DND-41 (cell line): Measurements from ENCODE around the gene ATP9B.

Source experiments
- ATAC-seq: fragments of 200-7000 bp; cut with Tn5 transposase; 3 replicates; pipeline ENCODE4 v1.9.1; 2021; ENCODE audit warnings: low read depth; ENCODE audit not compliant: insufficient read depth
- DNase-seq: peaks from one replicate; pipeline ENCODE4 v3.0.0-alpha.2; 2020
- H2AFZ ChIP-seq: 2 replicates; pipeline ENCODE4 v1.6.0; 2012; ENCODE audit warnings: low read depth, low read length
- H3K27ac ChIP-seq: 2 replicates; pipeline ENCODE4 v1.5.1; 2012; ENCODE audit warnings: low read length, inconsistent platforms
- H3K27me3 ChIP-seq: fragments of 200-600 bp; sonication (generic); 2 replicates; pipeline ENCODE4 v1.6.0; 2012; ENCODE audit warnings: low read length, mild to moderate bottlenecking, inconsistent platforms; ENCODE audit not compliant: insufficient read depth, poor library complexity
- H3K36me3 ChIP-seq: 2 replicates; pipeline ENCODE4 v1.5.1; 2012; ENCODE audit warnings: low read length, inconsistent platforms; ENCODE audit not compliant: insufficient read depth
- H3K4me1 ChIP-seq: 2 replicates; pipeline ENCODE4 v1.5.1; 2012; ENCODE audit warnings: mild to moderate bottlenecking, low read length; ENCODE audit not compliant: insufficient read depth
- H3K4me2 ChIP-seq: 2 replicates; pipeline ENCODE4 v1.6.0; 2012; ENCODE audit warnings: mild to moderate bottlenecking, moderate library complexity, low read length, inconsistent platforms; ENCODE audit not compliant: insufficient read depth
- H3K4me3 ChIP-seq, 2 experiments: fragments of 200-600 bp in 1 of 2; shearing (Covaris generic) in 1 of 2; 2 replicates each; pipeline ENCODE4 v1.5.1; 2012 to 2016; ENCODE audit warnings: inconsistent platforms in 2 of 2, low read length in 2 of 2, mild to moderate bottlenecking in 2 of 2, low read depth in 1 of 2, moderate library complexity in 1 of 2
- H3K79me2 ChIP-seq: 2 replicates; pipeline ENCODE4 v1.6.0; 2012; ENCODE audit warnings: low read length, inconsistent platforms; ENCODE audit not compliant: insufficient read depth
- H3K9ac ChIP-seq: 2 replicates; pipeline ENCODE4 v1.6.0; 2012; ENCODE audit warnings: low read depth, mild to moderate bottlenecking, inconsistent platforms, low read length, moderate library complexity
- H3K9me3 ChIP-seq: 2 replicates; pipeline ENCODE4 v1.5.1; 2012; ENCODE audit warnings: low read length, moderate library complexity, mild to moderate bottlenecking, inconsistent platforms; ENCODE audit not compliant: insufficient read depth, severe bottlenecking
- H4K20me1 ChIP-seq: 2 replicates; pipeline ENCODE4 v1.6.0; 2012; ENCODE audit warnings: low read length; ENCODE audit not compliant: insufficient read depth
- CTCF ChIP-seq: IDR thresholded peaks from 2 replicates; pipeline ENCODE4 v1.5.1; 2012; ENCODE audit warnings: borderline replicate concordance, low read length, moderate library complexity, mild to moderate bottlenecking; ENCODE audit not compliant: poor library complexity, severe bottlenecking; ENCODE audit errors: extremely low read depth
- EZH2 ChIP-seq: IDR thresholded peaks from 3 replicates; pipeline ENCODE4 v1.6.1; 2012; ENCODE audit warnings: borderline replicate concordance, low read depth, mild to moderate bottlenecking, moderate library complexity, low read length, inconsistent platforms; ENCODE audit not compliant: severe bottlenecking

The ATP9B gene

GRCh38 chr18:79372991-79373390, 303.8 kb downstream of the ATP9B start:
- Histone ChIP-seq H3K4me1 (no peaks in the 10 kb centered on the region), H3K79me2 (no peaks in the 10 kb centered on the region), H3K36me3 (peaks cover 24% of the 10 kb centered on the region), H3K4me3 (no peak overlapping the region), H4K20me1 (no peaks in the 10 kb centered on the region), H3K9ac (no peak overlapping the region), H3K4me2 (no peak overlapping the region), H3K27me3 (no peaks in the 10 kb centered on the region), H3K27ac (no peak overlapping the region), H2AFZ (no peak overlapping the region), H3K9me3 (no peaks in the 10 kb centered on the region)
- ATAC-seq: no peak
- DNase-seq: no peak
- TF ChIP-seq CTCF (no peak), EZH2 (no peak)

GRCh38 chr18:79373736-79374135, 304.5 kb downstream of the ATP9B start:
- Histone ChIP-seq H3K27me3 (no peaks in the 10 kb centered on the region), H3K27ac (no peak overlapping the region), H3K9me3 (no peaks in the 10 kb centered on the region), H3K9ac (no peak overlapping the region), H3K4me2 (no peak overlapping the region), H3K4me3 (no peak overlapping the region), H4K20me1 (no peaks in the 10 kb centered on the region), H2AFZ (no peak overlapping the region), H3K4me1 (no peaks in the 10 kb centered on the region), H3K36me3 (peaks cover 31% of the 10 kb centered on the region), H3K79me2 (no peaks in the 10 kb centered on the region)
- DNase-seq (no peak), ATAC-seq (no peak)
- TF ChIP-seq CTCF (no peak), EZH2 (no peak)

GRCh38 chr18:79374408-79375171, 305.4 kb downstream of the ATP9B start:
- TF ChIP-seq CTCF (no peak), EZH2 (no peak)
- no peak for ATAC-seq
- H2AFZ ChIP-seq: no peak overlapping the region
- no peaks in the 10 kb centered on the region for H3K9me3 ChIP-seq
- H3K4me1 ChIP-seq: no peaks in the 10 kb centered on the region
- no peak overlapping the region for H3K9ac ChIP-seq
- no peaks in the 10 kb centered on the region for H3K27me3 ChIP-seq
- H3K4me3 ChIP-seq: no peak overlapping the region
- DNase-seq: no peak
- no peak overlapping the region for H3K27ac ChIP-seq
- H3K4me2 ChIP-seq: no peak overlapping the region
- H4K20me1 ChIP-seq: no peaks in the 10 kb centered on the region
- no peaks in the 10 kb centered on the region for H3K79me2 ChIP-seq
- H3K36me3 ChIP-seq: peaks cover 38% of the 10 kb centered on the region
